GM12801 (cell line): Measurements from ENCODE around the gene CSMD2.

Experiments
- TF ChIP-seq, protein P1 (sequence below): IDR thresholded peaks from one replicate; pipeline ENCODE4 v1.5.1; 2011; ENCODE audit warnings: control low read depth; ENCODE audit not compliant: insufficient read length; ENCODE audit errors: extremely low read depth

The CSMD2 gene

DNA sequence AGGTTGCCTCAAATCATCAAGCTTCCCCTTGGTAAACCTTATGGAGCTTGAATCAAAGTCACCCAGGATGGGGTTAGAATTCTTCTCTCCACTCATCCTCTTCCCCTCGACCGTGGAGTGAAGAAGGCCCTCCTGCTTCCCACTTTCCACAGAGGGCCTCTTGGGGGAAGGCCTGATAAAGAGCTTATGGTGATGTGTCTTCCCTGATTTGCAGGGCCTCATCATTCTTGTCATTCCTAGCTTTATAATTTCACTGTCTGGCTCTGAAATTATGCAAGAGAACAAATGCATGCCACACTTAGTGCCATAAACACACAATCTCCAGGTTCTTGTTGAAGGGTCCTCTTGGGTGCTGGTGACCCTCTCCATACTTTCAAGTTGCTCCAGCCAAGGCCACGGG lies 199.9 kb downstream of the CSMD2 start:
- TF ChIP-seq, protein P1, sequence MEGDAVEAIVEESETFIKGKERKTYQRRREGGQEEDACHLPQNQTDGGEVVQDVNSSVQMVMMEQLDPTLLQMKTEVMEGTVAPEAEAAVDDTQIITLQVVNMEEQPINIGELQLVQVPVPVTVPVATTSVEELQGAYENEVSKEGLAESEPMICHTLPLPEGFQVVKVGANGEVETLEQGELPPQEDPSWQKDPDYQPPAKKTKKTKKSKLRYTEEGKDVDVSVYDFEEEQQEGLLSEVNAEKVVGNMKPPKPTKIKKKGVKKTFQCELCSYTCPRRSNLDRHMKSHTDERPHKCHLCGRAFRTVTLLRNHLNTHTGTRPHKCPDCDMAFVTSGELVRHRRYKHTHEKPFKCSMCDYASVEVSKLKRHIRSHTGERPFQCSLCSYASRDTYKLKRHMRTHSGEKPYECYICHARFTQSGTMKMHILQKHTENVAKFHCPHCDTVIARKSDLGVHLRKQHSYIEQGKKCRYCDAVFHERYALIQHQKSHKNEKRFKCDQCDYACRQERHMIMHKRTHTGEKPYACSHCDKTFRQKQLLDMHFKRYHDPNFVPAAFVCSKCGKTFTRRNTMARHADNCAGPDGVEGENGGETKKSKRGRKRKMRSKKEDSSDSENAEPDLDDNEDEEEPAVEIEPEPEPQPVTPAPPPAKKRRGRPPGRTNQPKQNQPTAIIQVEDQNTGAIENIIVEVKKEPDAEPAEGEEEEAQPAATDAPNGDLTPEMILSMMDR: no peak

DNA sequence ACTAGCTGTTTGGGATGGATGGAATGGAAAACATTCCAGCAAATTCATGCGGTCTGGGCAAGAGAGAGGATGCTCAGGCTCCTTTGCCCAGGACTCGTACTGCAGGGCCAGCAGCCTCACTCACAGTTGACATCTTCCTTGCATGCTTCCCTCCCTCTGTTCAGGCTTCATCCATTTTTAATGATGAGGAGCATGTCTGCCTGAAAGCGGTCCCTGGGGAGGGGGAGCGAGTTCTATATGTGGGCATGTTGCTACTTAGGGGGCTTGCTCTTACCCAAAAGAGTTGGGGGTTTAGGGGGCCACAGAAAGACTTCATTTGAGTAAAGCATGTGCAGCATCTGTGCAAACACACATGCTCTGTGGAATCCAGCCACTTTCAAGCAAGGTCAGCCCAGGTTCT lies 203.0 kb downstream of the CSMD2 start:
- TF ChIP-seq, protein P1: no peak

DNA sequence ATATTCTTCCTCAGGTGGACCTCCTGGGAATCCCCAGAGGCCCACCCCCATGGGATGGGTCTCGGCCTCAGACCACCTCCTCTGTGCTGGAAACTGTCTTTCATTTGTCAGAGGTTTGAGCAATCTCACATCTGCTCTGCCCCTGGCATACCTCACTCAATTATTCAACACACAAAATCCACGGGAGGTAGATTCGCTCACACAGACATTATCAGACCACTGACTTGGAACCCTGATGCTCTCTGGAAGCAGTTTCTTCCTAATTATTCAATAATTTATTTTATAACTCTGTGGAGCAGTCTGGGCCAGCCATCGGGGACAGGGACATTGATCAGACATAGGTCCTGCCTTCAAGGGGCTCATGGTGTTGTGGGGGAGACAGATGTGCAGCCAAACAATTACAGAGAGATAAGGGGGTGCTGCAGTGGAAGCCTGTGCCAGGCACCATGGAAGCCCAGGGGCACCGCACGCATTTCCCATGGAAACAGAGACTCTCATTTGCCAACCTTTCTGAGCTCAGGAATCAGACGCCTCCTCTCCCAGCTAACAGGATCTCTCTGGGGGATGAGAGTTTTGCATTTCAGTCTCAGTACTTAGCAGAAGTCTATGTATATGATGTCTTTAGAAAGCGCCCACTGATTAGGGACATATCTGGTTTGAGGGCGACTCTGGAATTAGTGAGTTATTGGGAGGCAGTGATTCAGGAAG lies 204.7 kb downstream of the CSMD2 start:
- TF ChIP-seq, protein P1: no peak

DNA sequence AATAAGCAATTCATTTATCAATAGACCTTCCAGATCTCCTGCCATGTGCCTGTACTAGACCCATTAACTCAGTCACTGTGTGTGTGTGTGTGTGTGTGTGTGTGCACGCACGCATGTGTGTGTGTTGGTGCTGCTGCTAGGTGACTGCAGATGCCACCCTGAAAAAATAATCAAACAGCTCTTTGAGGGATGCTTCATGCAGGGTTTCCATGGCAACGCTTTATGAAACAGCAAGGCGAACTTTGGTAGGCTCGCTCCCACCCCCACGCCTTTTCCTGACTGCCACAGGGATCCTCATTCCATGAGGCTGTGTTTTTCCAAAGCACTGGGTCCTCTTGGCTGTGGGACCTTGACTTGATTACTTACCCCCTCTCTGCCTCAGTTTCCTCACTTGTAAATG lies 207.2 kb downstream of the CSMD2 start:
- TF ChIP-seq, protein P1: no peak

DNA sequence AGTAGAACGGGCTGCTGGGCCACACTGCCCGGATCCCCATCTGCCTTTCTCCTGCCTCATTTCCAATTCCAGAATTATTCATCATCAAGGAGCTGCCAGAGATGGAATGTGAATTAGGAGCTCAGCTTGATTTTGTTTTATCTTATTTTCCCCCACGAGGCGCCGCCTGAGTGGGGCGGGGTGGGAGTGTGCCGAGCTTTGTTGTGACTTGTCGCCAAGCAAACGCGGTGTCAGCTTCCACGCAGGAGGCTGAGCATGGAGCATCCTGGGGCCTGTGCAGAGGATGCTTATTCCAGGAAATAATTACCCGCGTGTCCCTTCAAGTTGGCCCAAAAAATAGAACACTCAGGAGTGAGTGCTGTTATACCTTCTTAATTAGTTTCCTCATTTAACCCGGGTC lies 209.9 kb downstream of the CSMD2 start:
- TF ChIP-seq, protein P1: no peak

DNA sequence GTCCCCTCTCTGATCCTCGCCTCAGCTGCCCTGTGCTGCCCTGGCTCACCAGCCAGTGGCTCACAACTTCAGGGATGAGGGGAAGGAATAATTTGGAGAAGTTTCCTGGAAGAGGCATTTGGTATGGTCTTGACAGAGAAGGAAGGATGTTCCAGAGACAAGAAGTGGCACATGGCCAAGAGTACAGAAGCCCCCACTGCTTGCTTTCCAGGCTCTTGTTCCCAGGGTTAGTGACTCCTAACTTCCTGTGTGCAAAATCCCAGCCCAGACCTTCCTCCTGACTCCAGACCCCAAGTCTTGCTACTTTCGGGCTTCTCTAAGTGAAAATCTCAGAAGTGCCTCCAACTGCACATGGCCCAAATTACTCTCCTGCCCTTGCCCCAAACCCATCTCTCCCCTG lies 215.5 kb downstream of the CSMD2 start:
- TF ChIP-seq, protein P1: no peak

DNA sequence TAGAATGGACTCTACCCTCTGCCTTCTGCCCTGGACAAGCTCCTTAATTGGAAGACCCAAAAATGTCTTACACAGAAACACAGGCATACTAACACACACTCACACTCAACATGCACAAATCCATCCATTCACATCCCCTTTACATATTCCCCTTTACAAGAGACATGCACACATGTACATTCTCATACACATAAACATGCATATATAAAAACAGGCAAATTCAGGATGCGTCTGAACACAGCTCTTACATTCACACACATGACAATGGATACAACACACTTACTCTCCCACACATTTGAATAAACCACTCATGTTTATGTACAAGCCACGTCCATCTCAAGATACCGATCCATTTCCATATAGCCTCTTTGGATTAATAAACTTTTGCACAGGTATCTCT lies 216.7 kb downstream of the CSMD2 start:
- TF ChIP-seq, protein P1: no peak
